GM23338 (cell line): Measurements from ENCODE around the gene SERPINA5.

Source experiments
- EZH2phosphoT487 ChIP-seq: fragments of 200-600 bp; sonication (generic); IDR thresholded peaks from one replicate; pipeline ENCODE4 v1.8.1; 2018; ENCODE audit warnings: antibody characterized with exemption; ENCODE audit not compliant: unreplicated experiment
- POLR2AphosphoS5 ChIP-seq: IDR thresholded peaks from 2 replicates; pipeline ENCODE4 v1.6.1; 2016; ENCODE audit warnings: antibody characterized with exemption, low read depth
- TF ChIP-seq, protein P1 (sequence below), 2 experiments: fragments of 200-600 bp in 1 of 2; sonication (generic) in 1 of 2; conservative IDR thresholded peaks; 2 replicates each; pipeline versions ENCODE4 v1.5.1 to v1.6.1; 2016 to 2017; ENCODE audit warnings: antibody characterized with exemption in 2 of 2, low read depth in 2 of 2, mild to moderate bottlenecking in 2 of 2, moderate library complexity in 1 of 2

DNA sequence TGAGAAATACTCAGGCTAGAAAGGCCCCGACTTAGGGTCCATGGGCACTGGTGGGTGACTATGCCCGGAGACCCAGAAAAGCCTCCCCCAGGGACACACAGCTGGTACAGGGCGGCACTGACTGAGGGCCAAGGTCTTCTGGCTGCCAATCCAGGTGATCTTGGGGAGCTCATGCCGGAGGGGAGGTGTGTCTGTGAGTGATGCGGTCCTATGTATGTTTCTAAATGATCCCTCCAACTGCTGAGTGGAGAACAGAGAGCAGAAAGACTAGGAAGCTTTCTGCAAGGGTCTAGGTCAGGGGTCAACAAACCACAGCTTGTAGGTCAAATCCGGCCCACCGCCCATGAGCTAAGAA, 19.6 kb upstream of the SERPINA5 start:
- TF ChIP-seq, protein P1, sequence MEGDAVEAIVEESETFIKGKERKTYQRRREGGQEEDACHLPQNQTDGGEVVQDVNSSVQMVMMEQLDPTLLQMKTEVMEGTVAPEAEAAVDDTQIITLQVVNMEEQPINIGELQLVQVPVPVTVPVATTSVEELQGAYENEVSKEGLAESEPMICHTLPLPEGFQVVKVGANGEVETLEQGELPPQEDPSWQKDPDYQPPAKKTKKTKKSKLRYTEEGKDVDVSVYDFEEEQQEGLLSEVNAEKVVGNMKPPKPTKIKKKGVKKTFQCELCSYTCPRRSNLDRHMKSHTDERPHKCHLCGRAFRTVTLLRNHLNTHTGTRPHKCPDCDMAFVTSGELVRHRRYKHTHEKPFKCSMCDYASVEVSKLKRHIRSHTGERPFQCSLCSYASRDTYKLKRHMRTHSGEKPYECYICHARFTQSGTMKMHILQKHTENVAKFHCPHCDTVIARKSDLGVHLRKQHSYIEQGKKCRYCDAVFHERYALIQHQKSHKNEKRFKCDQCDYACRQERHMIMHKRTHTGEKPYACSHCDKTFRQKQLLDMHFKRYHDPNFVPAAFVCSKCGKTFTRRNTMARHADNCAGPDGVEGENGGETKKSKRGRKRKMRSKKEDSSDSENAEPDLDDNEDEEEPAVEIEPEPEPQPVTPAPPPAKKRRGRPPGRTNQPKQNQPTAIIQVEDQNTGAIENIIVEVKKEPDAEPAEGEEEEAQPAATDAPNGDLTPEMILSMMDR (conservative IDR thresholded peaks at IDR 0.05; ENCODE audit: low read depth in 2 of 2) = no peak
- no peak for TF ChIP-seq EZH2phosphoT487
- TF ChIP-seq POLR2AphosphoS5 = no peak
